GM23338 (cell line): ENCODE data around the gene ARHGEF16.

Source experiments
- CREB1 ChIP-seq: fragments of 250-450 bp; sonication (Bioruptor Pico); IDR thresholded peaks from 2 replicates; pipeline ENCODE4 v1.5.0; 2020; ENCODE audit warnings: low read depth, mild to moderate bottlenecking, moderate library complexity
- EZH2 ChIP-seq: fragments of 200-600 bp; sonication (generic); IDR thresholded peaks from one replicate; pipeline ENCODE4 v1.8.0; 2017; ENCODE audit warnings: antibody characterized with exemption, mild to moderate bottlenecking, low read depth; ENCODE audit not compliant: unreplicated experiment
- EZH2phosphoT487 ChIP-seq: fragments of 200-600 bp; sonication (generic); IDR thresholded peaks from one replicate; pipeline ENCODE4 v1.8.1; 2018; ENCODE audit warnings: antibody characterized with exemption; ENCODE audit not compliant: unreplicated experiment
- JUNB ChIP-seq: IDR thresholded peaks from one replicate; pipeline ENCODE4 v1.6.1; 2016; ENCODE audit warnings: antibody characterized with exemption; ENCODE audit not compliant: unreplicated experiment
- NANOG ChIP-seq: IDR thresholded peaks from 2 replicates; pipeline ENCODE4 v1.6.1; 2016; ENCODE audit warnings: antibody characterized with exemption, borderline replicate concordance
- POLR2AphosphoS5 ChIP-seq: IDR thresholded peaks from 2 replicates; pipeline ENCODE4 v1.6.1; 2016; ENCODE audit warnings: antibody characterized with exemption, low read depth
- TF ChIP-seq, protein P1 (sequence below), 2 experiments: fragments of 200-600 bp in 1 of 2; sonication (generic) in 1 of 2; conservative IDR thresholded peaks; 2 replicates each; pipeline versions ENCODE4 v1.5.1 to v1.6.1; 2016 to 2017; ENCODE audit warnings: antibody characterized with exemption in 2 of 2, low read depth in 2 of 2, mild to moderate bottlenecking in 2 of 2, moderate library complexity in 1 of 2
- TF ChIP-seq, protein P2 (sequence below): IDR thresholded peaks from one replicate; pipeline ENCODE4 v1.6.1; 2018; ENCODE audit warnings: antibody characterized with exemption; ENCODE audit not compliant: unreplicated experiment

DNA sequence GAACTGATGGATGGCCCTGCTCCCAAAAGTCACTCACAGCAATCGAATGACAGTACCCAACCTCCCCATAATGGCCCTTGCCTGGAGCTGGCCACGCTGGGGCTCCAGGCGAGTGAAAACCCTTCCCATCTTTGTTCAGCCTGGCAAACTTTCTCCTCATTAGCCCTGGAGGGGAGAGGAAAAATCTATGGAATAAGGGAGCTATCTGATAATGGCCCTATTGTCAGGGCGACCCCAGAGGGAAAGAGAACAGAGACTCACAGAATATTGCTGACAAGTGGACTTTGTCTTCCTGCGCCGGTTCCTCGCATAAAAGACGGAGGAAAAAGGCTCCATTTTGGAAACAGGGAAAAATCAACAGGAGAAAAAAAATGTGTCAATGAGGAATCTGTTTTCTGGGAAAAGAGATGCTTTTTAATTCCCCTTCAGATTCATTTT, 13.0 kb upstream of the ARHGEF16 start:
- TF ChIP-seq, protein P1, sequence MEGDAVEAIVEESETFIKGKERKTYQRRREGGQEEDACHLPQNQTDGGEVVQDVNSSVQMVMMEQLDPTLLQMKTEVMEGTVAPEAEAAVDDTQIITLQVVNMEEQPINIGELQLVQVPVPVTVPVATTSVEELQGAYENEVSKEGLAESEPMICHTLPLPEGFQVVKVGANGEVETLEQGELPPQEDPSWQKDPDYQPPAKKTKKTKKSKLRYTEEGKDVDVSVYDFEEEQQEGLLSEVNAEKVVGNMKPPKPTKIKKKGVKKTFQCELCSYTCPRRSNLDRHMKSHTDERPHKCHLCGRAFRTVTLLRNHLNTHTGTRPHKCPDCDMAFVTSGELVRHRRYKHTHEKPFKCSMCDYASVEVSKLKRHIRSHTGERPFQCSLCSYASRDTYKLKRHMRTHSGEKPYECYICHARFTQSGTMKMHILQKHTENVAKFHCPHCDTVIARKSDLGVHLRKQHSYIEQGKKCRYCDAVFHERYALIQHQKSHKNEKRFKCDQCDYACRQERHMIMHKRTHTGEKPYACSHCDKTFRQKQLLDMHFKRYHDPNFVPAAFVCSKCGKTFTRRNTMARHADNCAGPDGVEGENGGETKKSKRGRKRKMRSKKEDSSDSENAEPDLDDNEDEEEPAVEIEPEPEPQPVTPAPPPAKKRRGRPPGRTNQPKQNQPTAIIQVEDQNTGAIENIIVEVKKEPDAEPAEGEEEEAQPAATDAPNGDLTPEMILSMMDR (conservative IDR thresholded peaks at IDR 0.05; ENCODE audit: low read depth in 2 of 2), result no peak
- no peak for TF ChIP-seq CREB1 (CRISPR knock-in tag)
- TF ChIP-seq JUNB, result no peak
- TF ChIP-seq EZH2phosphoT487, result no peak
- TF ChIP-seq, protein P2, sequence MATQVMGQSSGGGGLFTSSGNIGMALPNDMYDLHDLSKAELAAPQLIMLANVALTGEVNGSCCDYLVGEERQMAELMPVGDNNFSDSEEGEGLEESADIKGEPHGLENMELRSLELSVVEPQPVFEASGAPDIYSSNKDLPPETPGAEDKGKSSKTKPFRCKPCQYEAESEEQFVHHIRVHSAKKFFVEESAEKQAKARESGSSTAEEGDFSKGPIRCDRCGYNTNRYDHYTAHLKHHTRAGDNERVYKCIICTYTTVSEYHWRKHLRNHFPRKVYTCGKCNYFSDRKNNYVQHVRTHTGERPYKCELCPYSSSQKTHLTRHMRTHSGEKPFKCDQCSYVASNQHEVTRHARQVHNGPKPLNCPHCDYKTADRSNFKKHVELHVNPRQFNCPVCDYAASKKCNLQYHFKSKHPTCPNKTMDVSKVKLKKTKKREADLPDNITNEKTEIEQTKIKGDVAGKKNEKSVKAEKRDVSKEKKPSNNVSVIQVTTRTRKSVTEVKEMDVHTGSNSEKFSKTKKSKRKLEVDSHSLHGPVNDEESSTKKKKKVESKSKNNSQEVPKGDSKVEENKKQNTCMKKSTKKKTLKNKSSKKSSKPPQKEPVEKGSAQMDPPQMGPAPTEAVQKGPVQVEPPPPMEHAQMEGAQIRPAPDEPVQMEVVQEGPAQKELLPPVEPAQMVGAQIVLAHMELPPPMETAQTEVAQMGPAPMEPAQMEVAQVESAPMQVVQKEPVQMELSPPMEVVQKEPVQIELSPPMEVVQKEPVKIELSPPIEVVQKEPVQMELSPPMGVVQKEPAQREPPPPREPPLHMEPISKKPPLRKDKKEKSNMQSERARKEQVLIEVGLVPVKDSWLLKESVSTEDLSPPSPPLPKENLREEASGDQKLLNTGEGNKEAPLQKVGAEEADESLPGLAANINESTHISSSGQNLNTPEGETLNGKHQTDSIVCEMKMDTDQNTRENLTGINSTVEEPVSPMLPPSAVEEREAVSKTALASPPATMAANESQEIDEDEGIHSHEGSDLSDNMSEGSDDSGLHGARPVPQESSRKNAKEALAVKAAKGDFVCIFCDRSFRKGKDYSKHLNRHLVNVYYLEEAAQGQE, result no peak
- no peak for TF ChIP-seq POLR2AphosphoS5
- TF ChIP-seq EZH2, result no peak
- no peak for TF ChIP-seq NANOG
